OCI-LY1 (cell line): ENCODE data around the gene CPSF4L.

Experiments
- H2AFZ ChIP-seq: fragments of 200-600 bp; sonication (generic), shearing (Covaris generic); 2 replicates; pipeline ENCODE4 v1.6.0; 2014; ENCODE audit warnings: antibody characterized with exemption, mild to moderate bottlenecking, low read length
- H3F3A ChIP-seq: fragments of 200-600 bp; sonication (generic), shearing (Covaris generic); 2 replicates; pipeline ENCODE4 v1.6.0; 2014; ENCODE audit warnings: mild to moderate bottlenecking, antibody characterized with exemption, low read length, moderate library complexity; ENCODE audit not compliant: insufficient read depth
- H3K27ac ChIP-seq: fragments of 200-600 bp; sonication (generic); 2 replicates; pipeline ENCODE4 v1.5.1; 2014; ENCODE audit warnings: low read length, mixed run types, mild to moderate bottlenecking, low read depth; ENCODE audit not compliant: poor library complexity, severe bottlenecking
- H3K27me3 ChIP-seq: fragments of 200-600 bp; sonication (generic); 2 replicates; pipeline ENCODE4 v1.6.0; 2014; ENCODE audit warnings: antibody characterized with exemption, mild to moderate bottlenecking, low read length, moderate library complexity; ENCODE audit not compliant: insufficient read depth
- H3K36me3 ChIP-seq: fragments of 200-600 bp; sonication (generic); 2 replicates; pipeline ENCODE4 v1.6.1; 2014; ENCODE audit warnings: mild to moderate bottlenecking, antibody characterized with exemption, low read length, moderate library complexity, mixed read lengths; ENCODE audit not compliant: insufficient read depth
- H3K4me1 ChIP-seq: fragments of 200-600 bp; sonication (generic); 2 replicates; pipeline ENCODE4 v1.5.1; 2014; ENCODE audit warnings: mild to moderate bottlenecking, low read length, moderate library complexity; ENCODE audit not compliant: insufficient read depth, severe bottlenecking
- H3K4me2 ChIP-seq: fragments of 200-600 bp; sonication (generic), shearing (Covaris generic); 2 replicates; pipeline ENCODE4 v1.6.1; 2014; ENCODE audit warnings: low read length
- H3K4me3 ChIP-seq: fragments of 200-600 bp; sonication (generic); 2 replicates; pipeline ENCODE4 v1.5.1; 2014; ENCODE audit warnings: low read length, low read depth, mild to moderate bottlenecking, mixed read lengths; ENCODE audit not compliant: poor library complexity, severe bottlenecking
- H3K79me2 ChIP-seq: fragments of 200-600 bp; shearing (Covaris generic); 2 replicates; pipeline ENCODE4 v1.6.1; 2016; ENCODE audit warnings: mixed run types, low read length, mixed read lengths; ENCODE audit not compliant: insufficient read depth
- H3K9ac ChIP-seq: fragments of 200-600 bp; sonication (generic), shearing (Covaris generic); 2 replicates; pipeline ENCODE4 v1.6.1; 2014; ENCODE audit warnings: mild to moderate bottlenecking, low read length, mixed read lengths
- H3K9me2 ChIP-seq: fragments of 200-600 bp; sonication (generic), shearing (Covaris generic); 2 replicates; pipeline ENCODE4 v1.6.1; 2014; ENCODE audit warnings: low read depth, mild to moderate bottlenecking, low read length, mixed read lengths
- H3K9me3 ChIP-seq: fragments of 200-600 bp; shearing (Covaris generic); 2 replicates; pipeline ENCODE4 v1.6.1; 2014; ENCODE audit warnings: low read length, mixed read lengths
- H4K20me1 ChIP-seq: fragments of 200-600 bp; sonication (generic), shearing (Covaris generic); 2 replicates; pipeline ENCODE4 v1.6.0; 2016; ENCODE audit warnings: mild to moderate bottlenecking, low read length; ENCODE audit not compliant: insufficient read depth
- CTCF ChIP-seq: fragments of 200-600 bp; sonication (generic), shearing (Covaris generic); IDR thresholded peaks from 2 replicates; pipeline ENCODE4 v1.5.1; 2017; ENCODE audit warnings: mild to moderate bottlenecking, antibody characterized with exemption, low read length, moderate library complexity, mixed read lengths
- EZH2 ChIP-seq: fragments of 200-600 bp; sonication (generic), shearing (Covaris generic); IDR thresholded peaks from 2 replicates; pipeline ENCODE4 v1.8.0; 2017; ENCODE audit warnings: borderline replicate concordance, mixed run types, mild to moderate bottlenecking, antibody characterized with exemption, low read length, moderate library complexity, mixed read lengths

The CPSF4L gene

GRCh38 chr17:73205459-73205961, 56.2 kb downstream of the CPSF4L start:
- no peaks in the 10 kb centered on the region for H4K20me1 ChIP-seq
- H3K9ac ChIP-seq, result no peak overlapping the region
- TF ChIP-seq CTCF, result no peak
- peaks cover 92% of the 10 kb centered on the region for H3K36me3 ChIP-seq
- H3F3A ChIP-seq, result no peaks in the 10 kb centered on the region
- H3K79me2 ChIP-seq, result no peaks in the 10 kb centered on the region
- no peaks in the 10 kb centered on the region for H3K27me3 ChIP-seq
- no peaks in the 10 kb centered on the region for H3K9me3 ChIP-seq
- H3K4me1 ChIP-seq, result no peaks in the 10 kb centered on the region
- H3K4me2 ChIP-seq, result no peak overlapping the region
- H3K9me2 ChIP-seq, result no peaks in the 10 kb centered on the region
- H3K27ac ChIP-seq, result no peak overlapping the region
- H3K4me3 ChIP-seq, result no peak overlapping the region
- H2AFZ ChIP-seq, result no peak overlapping the region

GRCh38 chr17:73203788-73204479, 57.7 kb downstream of the CPSF4L start:
- Histone ChIP-seq H3K9me2 (no peaks in the 10 kb centered on the region), H3K36me3 (peaks cover 95% of the 10 kb centered on the region), H3F3A (no peaks in the 10 kb centered on the region), H3K9ac (no peak overlapping the region), H3K4me2 (no peak overlapping the region), H3K27ac (no peak overlapping the region), H4K20me1 (no peaks in the 10 kb centered on the region), H3K27me3 (no peaks in the 10 kb centered on the region), H3K9me3 (no peaks in the 10 kb centered on the region), H2AFZ (no peak overlapping the region), H3K4me1 (no peaks in the 10 kb centered on the region), H3K79me2 (no peaks in the 10 kb centered on the region), H3K4me3 (no peak overlapping the region)
- TF ChIP-seq CTCF (no peak), EZH2 (no peak)

- Histone ChIP-seq H3K9me3 (no peaks in the 10 kb centered on the region), H3K27me3 (no peaks in the 10 kb centered on the region), H3K9ac (no peak overlapping the region), H3F3A (no peaks in the 10 kb centered on the region), H3K4me2 (no peak overlapping the region), H3K4me1 (no peaks in the 10 kb centered on the region), H3K4me3 (no peak overlapping the region), H3K79me2 (no peaks in the 10 kb centered on the region), H3K27ac (no peak overlapping the region), H2AFZ (no peak overlapping the region), H3K9me2 (no peaks in the 10 kb centered on the region), H4K20me1 (no peaks in the 10 kb centered on the region), H3K36me3 (peaks cover 95% of the 10 kb centered on the region)
- no peak for TF ChIP-seq CTCF
- no peak for TF ChIP-seq EZH2
Observed at GRCh38 chr17:73203135-73203787, 58.4 kb downstream of the CPSF4L start.
